HG03066 (cell line): ENCODE measurements around the gene SMYD5.

Experiments
- ATAC-seq: cut with Tn5 transposase; IDR thresholded peaks from one replicate; pipeline ENCODE4 v1.9.1; 2021; ENCODE audit warnings: low read depth; ENCODE audit not compliant: unreplicated experiment

SMYD5 gene

DNA sequence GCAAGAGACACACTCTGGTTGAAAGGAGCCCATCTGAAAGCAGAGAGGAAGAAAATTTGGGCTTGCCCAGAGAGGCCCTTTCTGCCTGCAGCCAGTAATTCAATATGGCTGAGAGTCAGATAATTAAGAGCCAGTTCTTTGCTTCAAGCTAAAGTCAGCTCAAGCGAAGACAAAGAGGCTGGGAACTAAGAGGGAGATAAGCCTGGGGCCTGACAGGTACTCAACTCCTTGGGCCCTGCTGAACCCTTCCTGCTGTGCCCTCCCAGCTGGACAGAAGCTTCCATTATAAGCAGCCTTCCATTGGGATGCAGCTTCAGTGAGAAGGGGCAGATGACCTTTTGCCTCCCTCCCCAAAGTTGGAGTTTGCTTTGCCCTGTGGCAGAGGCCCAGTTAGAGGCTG, 58.2 kb downstream of the SMYD5 start:
- no peak for ATAC-seq
